ENCODE results near the gene ESRRB.

The ESRRB gene

GRCh38 chr14:76426161-76426696, 50.3 kb downstream of the ESRRB start:
- H3K4me3 ChIP-seq (replicated peaks; ENCODE audit: low read depth, low read length) = no peak overlapping the region
- DNase-seq (ENCODE audit: low read depth) = no peak
- no peak for TF ChIP-seq CTCF (IDR thresholded peaks at IDR 0.05; ENCODE audit: low read length, missing control alignments)

- no peak overlapping the region for H3K4me3 ChIP-seq (replicated peaks; ENCODE audit: low read depth, low read length)
- no peak for DNase-seq (ENCODE audit: low read depth)
- TF ChIP-seq CTCF (IDR thresholded peaks at IDR 0.05; ENCODE audit: low read length, missing control alignments) = no peak
Observed at GRCh38 chr14:76428611-76429010, 52.7 kb downstream of the ESRRB start.

GRCh38 chr14:76430017-76430416, 54.1 kb downstream of the ESRRB start:
- H3K4me3 ChIP-seq (replicated peaks; ENCODE audit: low read depth, low read length) = no peak overlapping the region
- no peak for TF ChIP-seq CTCF (IDR thresholded peaks at IDR 0.05; ENCODE audit: low read length, missing control alignments)
- no peak for DNase-seq (ENCODE audit: low read depth)

- no peak overlapping the region for H3K4me3 ChIP-seq (replicated peaks; ENCODE audit: low read depth, low read length)
- no peak for TF ChIP-seq CTCF (IDR thresholded peaks at IDR 0.05; ENCODE audit: low read length, missing control alignments)
- no peak for DNase-seq (ENCODE audit: low read depth)
Observed at GRCh38 chr14:76430475-76430980, 54.6 kb downstream of the ESRRB start.

- no peak for TF ChIP-seq CTCF (IDR thresholded peaks at IDR 0.05; ENCODE audit: low read length, missing control alignments)
- no peak overlapping the region for H3K4me3 ChIP-seq (replicated peaks; ENCODE audit: low read depth, low read length)
- no peak for DNase-seq (ENCODE audit: low read depth)
Observed at GRCh38 chr14:76431538-76431937, 55.6 kb downstream of the ESRRB start.

GRCh38 chr14:76432827-76433752, 57.2 kb downstream of the ESRRB start:
- DNase-seq (ENCODE audit: low read depth) = no peak
- H3K4me3 ChIP-seq (replicated peaks; ENCODE audit: low read depth, low read length) = no peak overlapping the region
- no peak for TF ChIP-seq CTCF (IDR thresholded peaks at IDR 0.05; ENCODE audit: low read length, missing control alignments)

Measured in fibroblast of pulmonary artery (primary cell).